Osteoblast (primary cell): ENCODE data around the gene RCAN3. TPM values are rescaled to one million over a fixed set of nuclear protein-coding genes. Genes with fewer than 3 reads are reported as not detected.

Experiments used
- DNase-seq: peaks from one replicate; pipeline ENCODE4 v3.0.0; 2011; ENCODE audit warnings: low spot score, mixed read lengths; ENCODE audit not compliant: insufficient read length; ENCODE audit errors: missing footprints
- H2AFZ ChIP-seq: 2 replicates; pipeline ENCODE4 v1.6.0; 2011; ENCODE audit warnings: mild to moderate bottlenecking, low read length
- H3K27ac ChIP-seq: 2 replicates; pipeline ENCODE4 v1.5.1; 2011; ENCODE audit warnings: mild to moderate bottlenecking, low read depth, low read length, moderate library complexity
- H3K27me3 ChIP-seq: 2 replicates; pipeline ENCODE4 v1.6.0; 2012; ENCODE audit warnings: mild to moderate bottlenecking, control low read depth, inconsistent platforms, low read length, moderate library complexity; ENCODE audit not compliant: insufficient read depth
- H3K36me3 ChIP-seq: 2 replicates; pipeline ENCODE4 v1.5.1; 2011; ENCODE audit warnings: mild to moderate bottlenecking, low read length, control low read depth, moderate library complexity; ENCODE audit not compliant: insufficient read depth
- H3K4me1 ChIP-seq: 2 replicates; pipeline ENCODE4 v1.5.1; 2011; ENCODE audit warnings: mild to moderate bottlenecking, low read length, control low read depth, moderate library complexity; ENCODE audit not compliant: insufficient read depth
- H3K4me2 ChIP-seq: 2 replicates; pipeline ENCODE4 v1.6.0; 2011; ENCODE audit warnings: mild to moderate bottlenecking, low read length; ENCODE audit not compliant: insufficient read depth
- H3K4me3 ChIP-seq: fragments of 200-600 bp; sonication (generic); 3 replicates; pipeline ENCODE4 v1.5.1; 2012; ENCODE audit warnings: mild to moderate bottlenecking, low read length, inconsistent platforms; ENCODE audit not compliant: insufficient read depth
- H3K79me2 ChIP-seq: 2 replicates; pipeline ENCODE4 v1.6.0; 2012; ENCODE audit warnings: mild to moderate bottlenecking, low read length, control low read depth, inconsistent platforms; ENCODE audit not compliant: insufficient read depth
- H3K9me3 ChIP-seq: 2 replicates; pipeline ENCODE4 v1.5.1; 2011; ENCODE audit warnings: low read depth, low read length, control low read depth
- H4K20me1 ChIP-seq: 2 replicates; pipeline ENCODE4 v1.6.0; 2012; ENCODE audit warnings: mild to moderate bottlenecking, low read length, control low read depth; ENCODE audit not compliant: insufficient read depth
- CTCF ChIP-seq: IDR thresholded peaks from 2 replicates; pipeline ENCODE4 v1.5.1; 2011; ENCODE audit warnings: mild to moderate bottlenecking, low read depth, low read length, moderate library complexity; ENCODE audit errors: extremely low read depth
- total RNA-seq: library from RNA; depleted of rRNA; stranded (reverse); fragments of >200 nt; gene quantifications from 2 replicates; pipeline ENCODE4 v1.2.3, GENCODE V29; 2012

Gene RCAN3
- total RNA-seq, 1 donor = 1.8 TPM

GRCh38 chr1:24586119-24586518, 83.5 kb downstream of the RCAN3 start:
- Histone ChIP-seq H3K4me2 (no peak overlapping the region), H3K27me3 (peaks cover 22% of the 10 kb centered on the region), H3K4me3 (no peak overlapping the region), H3K36me3 (no peaks in the 10 kb centered on the region), H3K79me2 (no peaks in the 10 kb centered on the region), H3K9me3 (no peaks in the 10 kb centered on the region), H3K4me1 (no peaks in the 10 kb centered on the region), H3K27ac (no peak overlapping the region), H4K20me1 (no peaks in the 10 kb centered on the region), H2AFZ (no peak overlapping the region)
- no peak for DNase-seq
- no peak for TF ChIP-seq CTCF

GRCh38 chr1:24586970-24587820, 84.6 kb downstream of the RCAN3 start:
- TF ChIP-seq CTCF = peak; percentile 72
- no peak overlapping the region for H3K4me3 ChIP-seq
- no peaks in the 10 kb centered on the region for H3K36me3 ChIP-seq
- no peaks in the 10 kb centered on the region for H3K9me3 ChIP-seq
- H3K27me3 ChIP-seq = peaks cover 20% of the 10 kb centered on the region
- no peak overlapping the region for H2AFZ ChIP-seq
- H3K4me1 ChIP-seq = no peaks in the 10 kb centered on the region
- no peak for DNase-seq
- no peak overlapping the region for H3K27ac ChIP-seq
- no peaks in the 10 kb centered on the region for H4K20me1 ChIP-seq
- no peak overlapping the region for H3K4me2 ChIP-seq
- no peaks in the 10 kb centered on the region for H3K79me2 ChIP-seq

- H3K4me2 ChIP-seq = no peak overlapping the region
- H3K36me3 ChIP-seq = no peaks in the 10 kb centered on the region
- H3K4me1 ChIP-seq = no peaks in the 10 kb centered on the region
- no peak for TF ChIP-seq CTCF
- DNase-seq = no peak
- H3K9me3 ChIP-seq = no peaks in the 10 kb centered on the region
- no peak overlapping the region for H3K27ac ChIP-seq
- peaks cover 16% of the 10 kb centered on the region for H3K27me3 ChIP-seq
- no peak overlapping the region for H2AFZ ChIP-seq
- no peaks in the 10 kb centered on the region for H3K79me2 ChIP-seq
- no peak overlapping the region for H3K4me3 ChIP-seq
- H4K20me1 ChIP-seq = no peaks in the 10 kb centered on the region
These were observed 85.9 kb downstream of the RCAN3 start for GRCh38 chr1:24588573-24588972.

- Histone ChIP-seq H3K4me3 (no peak overlapping the region), H3K27ac (no peak overlapping the region), H2AFZ (no peak overlapping the region), H3K27me3 (peaks cover 14% of the 10 kb centered on the region), H3K4me1 (no peaks in the 10 kb centered on the region), H3K36me3 (no peaks in the 10 kb centered on the region), H3K4me2 (no peak overlapping the region), H3K9me3 (no peaks in the 10 kb centered on the region), H4K20me1 (no peaks in the 10 kb centered on the region), H3K79me2 (no peaks in the 10 kb centered on the region)
- DNase-seq = no peak
- no peak for TF ChIP-seq CTCF
These were observed 86.6 kb downstream of the RCAN3 start for GRCh38 chr1:24589200-24589599.

Other genes starting within 250 kb of the RCAN3 start
- not detected in 2 replicates for gene GRHL3, start 183.5 kb upstream of the RCAN3 start, total RNA-seq
- 7.2 and 7.4 TPM in 2 replicates for gene STPG1, start 89.1 kb upstream of the RCAN3 start, total RNA-seq
- 29.2 and 31.8 TPM in 2 replicates for gene NIPAL3, start 87.0 kb upstream of the RCAN3 start, total RNA-seq
- not detected in 2 replicates for gene NCMAP, start 53.3 kb downstream of the RCAN3 start, total RNA-seq
- gene SRRM1, start 140.5 kb downstream of the RCAN3 start, total RNA-seq = 50.7 and 53.3 TPM in 2 replicates
- gene CLIC4, start 242.6 kb downstream of the RCAN3 start, total RNA-seq = 697 and 711 TPM in 2 replicates